NCI-H2227 (cell line): ENCODE measurements around the gene ZNRF3.

Experiments
- DNase-seq: peaks from one replicate; lab custom pipeline; 2025; ENCODE audit not compliant: unreplicated experiment; lab: John Stamatoyannopoulos, UW

ZNRF3 gene

GRCh38 chr22:28950617-28951411 is 67.4 kb downstream of the ZNRF3 start:
- DNase-seq = no peak

- DNase-seq = no peak
Measured at GRCh38 chr22:28951530-28951929, 68.2 kb downstream of the ZNRF3 start.

GRCh38 chr22:28951969-28952521 is 68.7 kb downstream of the ZNRF3 start:
- DNase-seq = no peak

GRCh38 chr22:28952857-28953256 is 69.5 kb downstream of the ZNRF3 start:
- no peak for DNase-seq

GRCh38 chr22:28953403-28953802 is 70.0 kb downstream of the ZNRF3 start:
- DNase-seq = no peak

GRCh38 chr22:28953976-28954880 is 70.9 kb downstream of the ZNRF3 start:
- no peak for DNase-seq

GRCh38 chr22:28955817-28956216 is 72.4 kb downstream of the ZNRF3 start:
- no peak for DNase-seq

- no peak for DNase-seq
Measured at GRCh38 chr22:28956506-28956905, 73.1 kb downstream of the ZNRF3 start.

- no peak for DNase-seq
Measured at GRCh38 chr22:28958611-28959010, 75.2 kb downstream of the ZNRF3 start.

GRCh38 chr22:28962042-28962554 is 78.7 kb downstream of the ZNRF3 start:
- no peak for DNase-seq

GRCh38 chr22:28963362-28963761 is 80.0 kb downstream of the ZNRF3 start:
- DNase-seq = no peak

- no peak for DNase-seq
Measured at GRCh38 chr22:28967163-28967665, 83.8 kb downstream of the ZNRF3 start.

- no peak for DNase-seq
Measured at GRCh38 chr22:28967969-28968368, 84.6 kb downstream of the ZNRF3 start.

- no peak for DNase-seq
Measured at GRCh38 chr22:28969401-28970168, 86.2 kb downstream of the ZNRF3 start.

- DNase-seq = no peak
Measured at GRCh38 chr22:28973352-28973751, 90.0 kb downstream of the ZNRF3 start.

- no peak for DNase-seq
Measured at GRCh38 chr22:28977060-28977459, 93.7 kb downstream of the ZNRF3 start.

- no peak for DNase-seq
Measured at GRCh38 chr22:28977481-28977971, 94.2 kb downstream of the ZNRF3 start.

- no peak for DNase-seq
Measured at GRCh38 chr22:28978158-28978557, 94.8 kb downstream of the ZNRF3 start.

- DNase-seq = no peak
Measured at GRCh38 chr22:28978863-28979796, 95.8 kb downstream of the ZNRF3 start.
